Panc1 (cell line): ENCODE measurements around the gene HRNR.

Experiments
- POLR2AphosphoS5 ChIP-seq: IDR thresholded peaks from 2 replicates; pipeline ENCODE4 v1.6.1; 2012; ENCODE audit warnings: mild to moderate bottlenecking, low read depth, low read length, moderate library complexity
- TF ChIP-seq, protein P1 (sequence below): fragments of 450-650 bp; IDR thresholded peaks from 2 replicates; pipeline ENCODE4 v1.5.1; 2017; ENCODE audit warnings: mild to moderate bottlenecking
- TF ChIP-seq, protein P2 (sequence below), 2 experiments: IDR thresholded peaks; 2 replicates each; pipeline ENCODE4 v1.6.1; 2011 to 2012; ENCODE audit warnings: low read depth in 2 of 2, control low read depth in 1 of 2, low read length in 1 of 2, mild to moderate bottlenecking in 1 of 2, moderate library complexity in 1 of 2; ENCODE audit not compliant: insufficient read depth in 1 of 2

DNA sequence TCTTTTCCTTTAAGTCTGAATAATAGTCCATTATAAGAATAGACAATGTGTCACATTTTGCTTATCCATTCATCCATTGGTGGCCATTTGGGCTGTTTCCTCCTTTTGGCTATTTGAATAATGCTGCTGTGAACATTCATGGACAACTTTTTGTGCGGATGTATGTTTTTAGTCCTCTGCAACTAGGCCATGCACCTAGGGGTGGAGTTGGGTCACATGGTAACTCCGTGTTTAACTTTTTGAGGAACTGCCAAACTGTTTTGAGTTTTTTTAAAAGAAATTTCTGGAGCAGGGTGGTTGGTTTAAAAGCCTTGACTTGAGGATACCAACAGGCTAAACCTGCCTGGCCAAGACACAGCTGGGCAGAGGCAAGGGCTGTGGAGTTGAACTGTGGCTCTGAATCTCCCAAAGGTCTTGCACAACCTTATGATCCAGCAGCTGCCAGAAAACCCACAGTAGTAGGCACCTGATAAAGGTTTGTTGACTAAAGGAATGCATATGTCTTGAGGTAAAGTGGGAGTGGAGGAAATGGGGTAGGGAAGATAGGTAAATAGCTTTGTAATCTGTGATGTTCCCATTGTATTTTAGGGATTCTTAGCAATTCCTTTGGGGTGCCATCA is 59.4 kb downstream of the HRNR start:
- TF ChIP-seq, protein P1, sequence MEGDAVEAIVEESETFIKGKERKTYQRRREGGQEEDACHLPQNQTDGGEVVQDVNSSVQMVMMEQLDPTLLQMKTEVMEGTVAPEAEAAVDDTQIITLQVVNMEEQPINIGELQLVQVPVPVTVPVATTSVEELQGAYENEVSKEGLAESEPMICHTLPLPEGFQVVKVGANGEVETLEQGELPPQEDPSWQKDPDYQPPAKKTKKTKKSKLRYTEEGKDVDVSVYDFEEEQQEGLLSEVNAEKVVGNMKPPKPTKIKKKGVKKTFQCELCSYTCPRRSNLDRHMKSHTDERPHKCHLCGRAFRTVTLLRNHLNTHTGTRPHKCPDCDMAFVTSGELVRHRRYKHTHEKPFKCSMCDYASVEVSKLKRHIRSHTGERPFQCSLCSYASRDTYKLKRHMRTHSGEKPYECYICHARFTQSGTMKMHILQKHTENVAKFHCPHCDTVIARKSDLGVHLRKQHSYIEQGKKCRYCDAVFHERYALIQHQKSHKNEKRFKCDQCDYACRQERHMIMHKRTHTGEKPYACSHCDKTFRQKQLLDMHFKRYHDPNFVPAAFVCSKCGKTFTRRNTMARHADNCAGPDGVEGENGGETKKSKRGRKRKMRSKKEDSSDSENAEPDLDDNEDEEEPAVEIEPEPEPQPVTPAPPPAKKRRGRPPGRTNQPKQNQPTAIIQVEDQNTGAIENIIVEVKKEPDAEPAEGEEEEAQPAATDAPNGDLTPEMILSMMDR: no peak
- TF ChIP-seq POLR2AphosphoS5: no peak
- TF ChIP-seq, protein P2, sequence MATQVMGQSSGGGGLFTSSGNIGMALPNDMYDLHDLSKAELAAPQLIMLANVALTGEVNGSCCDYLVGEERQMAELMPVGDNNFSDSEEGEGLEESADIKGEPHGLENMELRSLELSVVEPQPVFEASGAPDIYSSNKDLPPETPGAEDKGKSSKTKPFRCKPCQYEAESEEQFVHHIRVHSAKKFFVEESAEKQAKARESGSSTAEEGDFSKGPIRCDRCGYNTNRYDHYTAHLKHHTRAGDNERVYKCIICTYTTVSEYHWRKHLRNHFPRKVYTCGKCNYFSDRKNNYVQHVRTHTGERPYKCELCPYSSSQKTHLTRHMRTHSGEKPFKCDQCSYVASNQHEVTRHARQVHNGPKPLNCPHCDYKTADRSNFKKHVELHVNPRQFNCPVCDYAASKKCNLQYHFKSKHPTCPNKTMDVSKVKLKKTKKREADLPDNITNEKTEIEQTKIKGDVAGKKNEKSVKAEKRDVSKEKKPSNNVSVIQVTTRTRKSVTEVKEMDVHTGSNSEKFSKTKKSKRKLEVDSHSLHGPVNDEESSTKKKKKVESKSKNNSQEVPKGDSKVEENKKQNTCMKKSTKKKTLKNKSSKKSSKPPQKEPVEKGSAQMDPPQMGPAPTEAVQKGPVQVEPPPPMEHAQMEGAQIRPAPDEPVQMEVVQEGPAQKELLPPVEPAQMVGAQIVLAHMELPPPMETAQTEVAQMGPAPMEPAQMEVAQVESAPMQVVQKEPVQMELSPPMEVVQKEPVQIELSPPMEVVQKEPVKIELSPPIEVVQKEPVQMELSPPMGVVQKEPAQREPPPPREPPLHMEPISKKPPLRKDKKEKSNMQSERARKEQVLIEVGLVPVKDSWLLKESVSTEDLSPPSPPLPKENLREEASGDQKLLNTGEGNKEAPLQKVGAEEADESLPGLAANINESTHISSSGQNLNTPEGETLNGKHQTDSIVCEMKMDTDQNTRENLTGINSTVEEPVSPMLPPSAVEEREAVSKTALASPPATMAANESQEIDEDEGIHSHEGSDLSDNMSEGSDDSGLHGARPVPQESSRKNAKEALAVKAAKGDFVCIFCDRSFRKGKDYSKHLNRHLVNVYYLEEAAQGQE (IDR thresholded peaks at IDR 0.05; ENCODE audit: insufficient read depth in 1 of 2, low read depth in 2 of 2, low read length in 1 of 2): no peak
